GM18526 (cell line): Measurements from ENCODE around the gene TPCN2.

Source experiments
- POLR2A ChIP-seq: IDR thresholded peaks from 3 replicates; pipeline ENCODE4 v1.6.1; 2011; ENCODE audit not compliant: insufficient read length; ENCODE audit errors: extremely low read depth

The TPCN2 gene

GRCh38 chr11:69071086-69071800, 22.5 kb downstream of the TPCN2 start:
- TF ChIP-seq POLR2A: no peak

DNA sequence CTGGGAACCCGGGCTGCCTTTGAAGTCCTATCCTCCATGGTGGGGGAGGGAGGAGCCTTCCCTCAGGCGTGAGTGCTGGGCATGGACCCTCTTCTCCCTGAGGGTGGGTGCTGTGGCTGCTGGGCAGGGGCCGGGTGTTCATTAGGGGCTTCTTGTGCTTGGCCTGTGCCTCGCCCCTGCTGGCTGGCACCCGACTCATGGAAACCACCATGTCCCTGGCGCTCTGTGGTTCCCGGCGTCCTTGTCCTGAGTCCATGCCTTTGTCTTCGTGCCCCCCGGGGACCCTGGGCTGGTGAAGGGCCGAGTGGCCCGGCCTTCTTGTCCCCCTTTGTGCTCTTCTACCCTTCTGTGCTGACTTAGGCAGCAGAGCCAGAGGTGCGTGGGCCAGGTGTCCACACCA, 23.2 kb downstream of the TPCN2 start:
- TF ChIP-seq POLR2A: no peak

DNA sequence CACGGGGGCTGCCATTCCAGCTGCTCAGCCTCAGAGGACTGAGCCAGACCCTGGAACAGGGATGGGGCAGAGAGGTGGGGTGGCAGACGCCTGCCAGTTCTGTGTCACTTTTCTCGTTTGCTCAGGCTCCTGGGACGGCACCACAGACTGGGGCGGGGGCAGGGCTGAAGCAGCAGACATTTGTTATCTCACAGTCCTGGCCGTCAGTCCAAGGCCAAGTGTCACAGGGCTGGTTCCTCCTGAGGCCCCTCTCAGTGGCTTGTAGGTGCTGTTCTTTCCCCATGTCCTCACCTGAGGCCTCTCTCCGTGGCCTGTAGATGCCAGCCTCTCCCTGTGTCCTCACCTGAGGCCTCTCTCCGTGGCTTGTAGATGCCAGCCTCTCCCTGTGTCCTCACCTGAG, 24.7 kb downstream of the TPCN2 start:
- TF ChIP-seq POLR2A: no peak

DNA sequence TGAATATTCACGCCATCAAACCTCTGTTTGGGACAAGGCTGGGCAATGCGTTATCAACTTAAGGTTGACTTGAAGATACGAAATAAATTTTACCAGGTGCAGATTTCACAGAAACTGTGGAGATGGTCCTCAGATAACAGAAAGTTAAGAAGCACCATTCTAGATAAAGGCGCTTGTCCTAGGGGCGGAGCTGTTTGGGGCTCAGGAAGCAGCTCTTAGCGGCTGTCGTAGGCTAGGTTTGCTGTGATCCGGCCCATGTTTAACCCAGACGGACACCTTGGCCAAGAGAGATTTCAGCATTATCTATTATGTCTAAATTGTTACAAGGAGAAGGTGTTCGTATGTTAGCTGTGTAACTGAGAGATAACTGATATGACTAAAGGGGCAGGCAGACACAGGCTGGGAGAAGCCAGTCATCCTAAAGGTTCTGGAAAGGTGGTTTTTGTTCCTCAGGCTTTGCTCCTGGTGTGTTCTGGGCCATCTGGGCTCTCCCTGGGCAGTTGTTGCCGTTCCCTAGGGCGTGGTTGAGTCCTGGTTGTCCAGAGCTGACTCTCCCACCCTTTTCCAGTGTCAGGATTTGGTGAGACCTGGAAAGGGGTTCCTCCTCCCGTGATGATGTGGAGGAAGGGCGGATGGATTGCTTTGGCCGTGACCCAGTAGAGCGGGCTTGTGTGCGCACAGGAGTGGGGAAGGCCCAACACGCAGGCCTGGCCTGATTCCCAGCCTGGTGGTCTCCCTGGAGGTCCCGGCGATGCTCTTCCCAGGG, 25.8 kb downstream of the TPCN2 start:
- TF ChIP-seq POLR2A: no peak

- no peak for TF ChIP-seq POLR2A
Observed at GRCh38 chr11:69075421-69076128, 26.8 kb downstream of the TPCN2 start.

GRCh38 chr11:69076129-69076791, 27.5 kb downstream of the TPCN2 start:
- TF ChIP-seq POLR2A: no peak

GRCh38 chr11:69078508-69078907, 29.8 kb downstream of the TPCN2 start:
- TF ChIP-seq POLR2A: no peak

- no peak for TF ChIP-seq POLR2A
Observed at GRCh38 chr11:69078930-69079605, 30.3 kb downstream of the TPCN2 start.

- TF ChIP-seq POLR2A: no peak
Observed at GRCh38 chr11:69079661-69080256, 31.0 kb downstream of the TPCN2 start.

DNA sequence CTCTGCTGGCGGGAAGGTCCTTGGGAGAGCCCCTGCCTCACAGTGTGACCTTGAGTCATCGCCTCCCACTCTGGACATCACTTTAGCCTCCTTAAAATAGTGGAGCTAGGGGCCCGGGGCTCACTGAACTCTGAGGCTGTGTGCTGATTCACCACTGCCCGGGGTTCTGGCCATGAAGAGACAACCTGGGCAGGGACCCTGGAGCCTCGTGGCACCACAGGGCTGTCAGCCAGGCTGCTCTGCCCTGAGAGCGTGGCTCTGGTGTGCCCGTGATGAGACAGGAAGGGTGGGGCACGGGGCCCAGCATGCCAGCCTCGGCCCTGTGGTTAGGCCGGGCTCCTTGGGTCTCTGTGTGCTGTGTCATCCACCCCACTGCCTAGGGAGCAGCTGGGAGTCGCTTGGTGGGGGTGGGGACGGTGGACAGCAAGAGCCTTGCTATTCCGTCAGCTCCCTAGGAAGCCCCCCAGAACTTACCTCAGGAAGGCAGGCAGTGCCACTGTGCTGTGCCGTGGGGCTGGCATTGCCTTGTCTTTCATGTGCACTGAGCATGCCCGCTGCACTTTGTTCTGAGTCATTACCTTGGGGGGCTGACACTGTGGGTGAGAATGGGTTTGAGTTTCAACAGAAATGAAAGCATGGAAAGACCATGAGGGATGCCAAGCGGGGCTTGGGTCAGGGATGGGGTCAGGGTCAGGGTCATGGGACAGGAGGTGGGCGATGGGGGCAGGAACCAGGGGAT, 31.7 kb downstream of the TPCN2 start:
- no peak for TF ChIP-seq POLR2A

GRCh38 chr11:69081180-69081579, 32.4 kb downstream of the TPCN2 start:
- no peak for TF ChIP-seq POLR2A

DNA sequence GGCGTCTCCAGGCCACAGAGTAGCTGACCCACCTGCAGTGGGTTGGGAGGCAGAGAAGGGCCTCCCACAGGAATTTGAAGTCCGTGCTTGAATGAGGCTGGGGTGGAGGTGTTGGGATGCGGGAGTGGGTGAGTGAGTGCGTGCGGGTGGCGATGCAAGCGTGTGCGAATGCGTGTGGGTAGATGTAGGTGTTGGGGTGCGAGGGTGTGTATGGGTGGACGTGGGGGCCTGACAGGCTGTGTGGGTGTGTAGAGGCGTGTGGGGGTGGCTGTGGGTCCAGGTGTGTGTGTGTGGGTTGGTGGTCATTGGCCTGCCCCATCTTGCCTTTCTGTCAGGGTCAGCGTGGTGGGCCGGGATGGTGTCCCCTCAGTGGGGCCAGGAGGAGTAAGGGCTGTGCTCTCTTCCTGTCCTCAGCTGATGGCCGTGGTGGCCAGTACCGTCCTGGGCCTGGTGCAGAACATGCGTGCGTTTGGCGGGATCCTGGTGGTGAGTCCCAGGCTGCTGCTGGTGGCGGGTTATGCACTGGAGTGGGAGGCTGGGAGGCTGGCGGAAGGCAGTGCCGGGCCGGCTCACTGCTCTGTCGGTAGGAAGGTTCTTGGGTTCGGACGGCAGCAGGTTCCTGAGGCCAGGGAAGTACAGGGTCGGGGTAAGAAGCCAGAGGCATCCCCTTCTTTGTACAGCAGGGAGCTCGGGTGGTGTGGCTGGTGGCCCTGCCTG, 35.0 kb downstream of the TPCN2 start:
- TF ChIP-seq POLR2A: no peak

- TF ChIP-seq POLR2A: no peak
Observed at GRCh38 chr11:69084371-69084770, 35.6 kb downstream of the TPCN2 start.
